ENCODE results near the gene RFESD. TPM values are rescaled to one million over a fixed set of nuclear protein-coding genes. Genes with fewer than 3 reads are reported as not detected.
"Not testable (repeated sequence)": the region's sequence is repeated elsewhere in the genome, so short reads cannot be mapped to it uniquely, and the experiment has no call there.

RFESD gene
- total and polyA plus RNA-seq, 4 donors = 0.50 to 3.4 (median 1.0) TPM

DNA sequence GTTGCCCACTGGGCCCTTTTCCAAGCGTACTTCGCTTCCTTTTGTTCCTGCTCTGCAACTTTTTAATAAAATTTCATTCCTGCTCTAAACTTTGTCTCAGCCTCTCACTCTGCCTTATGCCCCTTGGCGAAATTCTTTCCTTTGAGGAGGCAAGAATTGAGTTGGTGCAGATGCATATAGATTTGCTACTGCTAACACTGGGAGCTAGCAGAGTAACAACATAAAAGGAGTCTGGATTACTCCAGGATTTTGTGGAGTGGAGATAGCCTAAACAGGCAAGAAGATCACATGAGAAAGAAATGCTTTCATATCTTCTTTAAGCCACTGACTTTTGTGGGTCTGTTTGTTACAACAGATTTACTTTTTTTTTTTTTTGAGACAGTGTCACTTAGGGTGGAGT, 12.9 kb upstream of the RFESD start:
- DNase-seq (no peak), ATAC-seq (ENCODE audit: low FRiP score) (no peak)
- 93 to 98% methylated on average over 3 of the region's 3 CpGs for WGBS, 2 donors
- Histone ChIP-seq H3K4me3 (ENCODE audit: low read length in 2 of 2) (no peak overlapping the region), H3K4me1 (ENCODE audit: control insufficient read depth in 1 of 2, insufficient read depth in 2 of 2, low read length in 2 of 2) (no peaks in the 10 kb centered on the region), H3K9me3 (ENCODE audit: control insufficient read depth, low read length) (no peaks in the 10 kb centered on the region), H3K36me3 (ENCODE audit: control insufficient read depth in 1 of 2, insufficient read depth in 2 of 2, low read length in 1 of 2) (no peaks in the 10 kb centered on the region), H3K27ac (ENCODE audit: low read depth in 1 of 2, low read length in 2 of 2) (no peak overlapping the region), H3K27me3 (ENCODE audit: control insufficient read depth in 1 of 2, insufficient read depth in 2 of 2, low read length in 1 of 2) (no peaks in the 10 kb centered on the region)
- intact Hi-C loops (cut with DNase I) = no loop called here

DNA sequence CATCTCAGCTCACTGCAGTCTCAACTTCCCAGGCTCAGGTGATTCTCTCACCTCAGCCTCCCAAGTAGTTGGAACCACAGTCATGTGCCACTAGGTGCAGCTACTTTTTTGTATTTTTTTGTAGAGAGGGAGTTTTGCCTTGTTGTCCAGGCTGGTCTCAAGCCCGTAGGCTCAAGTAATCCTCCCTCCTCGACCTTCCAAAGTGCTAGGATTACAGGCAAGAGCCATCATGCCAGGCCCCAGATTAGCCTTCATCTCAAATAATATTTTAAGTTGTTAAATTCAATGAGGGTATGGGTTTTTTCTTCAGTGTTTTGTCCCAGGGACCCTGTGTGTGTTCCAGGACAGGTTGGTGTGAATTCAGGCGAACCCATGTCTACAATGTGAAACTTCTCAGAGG, 12.5 kb upstream of the RFESD start:
- H3K9me3 ChIP-seq (ENCODE audit: control insufficient read depth, low read length) = no peaks in the 10 kb centered on the region
- no peak overlapping the region for H3K4me3 ChIP-seq (ENCODE audit: low read length in 2 of 2)
- WGBS, 2 donors = 94 to 95% methylated on average over 3 of the region's 3 CpGs
- no peaks in the 10 kb centered on the region for H3K4me1 ChIP-seq (ENCODE audit: control insufficient read depth in 1 of 2, insufficient read depth in 2 of 2, low read length in 2 of 2)
- no peaks in the 10 kb centered on the region for H3K36me3 ChIP-seq (ENCODE audit: control insufficient read depth in 1 of 2, insufficient read depth in 2 of 2, low read length in 1 of 2)
- no peaks in the 10 kb centered on the region for H3K27me3 ChIP-seq (ENCODE audit: control insufficient read depth in 1 of 2, insufficient read depth in 2 of 2, low read length in 1 of 2)
- DNase-seq (no peak), ATAC-seq (ENCODE audit: low FRiP score) (no peak)
- intact Hi-C loops (cut with DNase I) = no loop called here
- H3K27ac ChIP-seq (ENCODE audit: low read depth in 1 of 2, low read length in 2 of 2) = no peak overlapping the region

DNA sequence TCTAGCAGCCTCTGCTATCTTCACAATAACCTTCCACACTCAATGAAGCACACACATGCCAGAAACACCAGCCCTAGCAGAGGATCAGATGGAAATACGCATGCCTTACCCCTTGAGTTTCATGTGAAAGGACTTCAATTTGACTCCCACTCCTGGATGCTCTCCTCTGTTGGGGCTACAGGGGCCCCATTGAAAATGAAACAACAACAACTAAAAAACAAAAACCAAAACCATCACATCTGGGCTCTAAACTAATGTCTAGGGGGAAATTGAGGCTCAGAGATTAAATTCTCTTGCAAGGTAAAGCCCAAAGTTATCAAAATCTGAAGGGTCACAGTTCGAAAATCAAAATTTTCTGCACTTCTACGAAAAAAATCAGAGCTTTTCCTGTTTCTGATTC, 7.9 kb upstream of the RFESD start:
- no peak for ATAC-seq (ENCODE audit: low FRiP score)
- no peak overlapping the region for H3K4me3 ChIP-seq (ENCODE audit: low read length in 2 of 2)
- H3K27me3 ChIP-seq (ENCODE audit: control insufficient read depth in 1 of 2, insufficient read depth in 2 of 2, low read length in 1 of 2) = no peaks in the 10 kb centered on the region
- peaks cover 2% of the 10 kb centered on the region for H3K9me3 ChIP-seq (ENCODE audit: control insufficient read depth, low read length)
- 78 to 85% methylated on average over 3 of the region's 3 CpGs for WGBS, 2 donors
- H3K27ac ChIP-seq (ENCODE audit: low read depth in 1 of 2, low read length in 2 of 2) = no peak overlapping the region
- no peak for DNase-seq
- intact Hi-C loops (cut with DNase I) = no loop called here
- H3K4me1 ChIP-seq (ENCODE audit: control insufficient read depth in 1 of 2, insufficient read depth in 2 of 2, low read length in 2 of 2) = no peaks in the 10 kb centered on the region
- H3K36me3 ChIP-seq (ENCODE audit: control insufficient read depth in 1 of 2, insufficient read depth in 2 of 2, low read length in 1 of 2) = no peaks in the 10 kb centered on the region

DNA sequence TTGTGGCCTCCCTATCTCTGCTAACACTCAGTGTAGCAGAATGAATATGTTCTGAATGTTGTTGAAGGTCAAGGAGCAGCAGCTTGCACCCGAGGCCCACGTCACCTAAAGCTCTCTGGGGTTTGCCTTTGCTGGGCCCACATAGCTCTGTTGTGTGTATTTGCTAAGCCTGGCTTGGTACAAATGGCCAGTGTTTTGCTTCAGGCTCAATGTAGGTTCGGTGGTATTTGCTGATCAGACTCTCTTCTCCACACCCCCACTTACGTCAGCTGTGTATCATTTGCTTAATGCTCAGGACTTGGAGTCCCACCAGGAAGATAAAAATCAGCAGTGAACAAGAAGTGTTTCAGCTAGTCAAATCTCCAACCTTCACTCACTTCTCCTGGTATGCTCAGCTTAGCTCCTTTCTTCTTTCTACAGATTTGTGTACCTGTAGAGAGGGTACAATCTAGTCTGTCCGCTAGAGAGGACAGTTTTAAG, 4.8 kb upstream of the RFESD start:
- DNase-seq = no peak
- no peaks in the 10 kb centered on the region for H3K27me3 ChIP-seq (ENCODE audit: control insufficient read depth in 1 of 2, insufficient read depth in 2 of 2, low read length in 1 of 2)

DNA sequence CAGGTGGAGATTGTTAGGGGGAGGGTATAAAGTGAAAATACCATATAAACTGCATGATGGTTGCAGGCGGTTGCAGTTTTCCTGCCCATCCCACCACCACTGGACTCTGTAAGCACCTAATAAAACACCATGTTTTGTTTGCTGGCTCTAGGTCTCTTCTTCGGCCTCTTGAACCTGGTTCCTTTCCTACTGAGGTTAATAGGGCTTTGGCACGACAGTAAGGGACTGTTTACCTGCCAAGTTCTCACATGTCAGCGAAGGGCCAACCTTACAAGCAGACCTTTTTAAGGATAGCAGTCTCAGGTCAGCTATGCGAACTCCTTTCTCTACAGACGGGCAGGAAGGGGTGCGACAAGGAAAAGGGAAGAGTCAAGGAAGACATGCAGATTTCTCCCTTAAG, 3.4 kb upstream of the RFESD start:
- Histone ChIP-seq H3K4me1 (ENCODE audit: control insufficient read depth in 1 of 2, insufficient read depth in 2 of 2, low read length in 2 of 2) (no peaks in the 10 kb centered on the region), H3K9me3 (ENCODE audit: control insufficient read depth, low read length) (peaks cover 2% of the 10 kb centered on the region), H3K27me3 (ENCODE audit: control insufficient read depth in 1 of 2, insufficient read depth in 2 of 2, low read length in 1 of 2) (no peaks in the 10 kb centered on the region), H3K27ac (ENCODE audit: low read depth in 1 of 2, low read length in 2 of 2) (no peak overlapping the region), H3K36me3 (ENCODE audit: control insufficient read depth in 1 of 2, insufficient read depth in 2 of 2, low read length in 1 of 2) (no peaks in the 10 kb centered on the region), H3K4me3 (ENCODE audit: low read length in 2 of 2) (no peak overlapping the region)
- intact Hi-C loops (cut with DNase I) = no loop called here
- ATAC-seq (ENCODE audit: low FRiP score) (no peak), DNase-seq (no peak)
- WGBS, 2 donors = 91 to 93% methylated on average over 7 of the region's 7 CpGs

More for the DNA sequence above, 4.8 kb upstream of the RFESD start:
- Histone ChIP-seq H3K4me1 (ENCODE audit: control insufficient read depth in 1 of 2, insufficient read depth in 2 of 2, low read length in 2 of 2) (no peaks in the 10 kb centered on the region), H3K9me3 (ENCODE audit: control insufficient read depth, low read length) (peaks cover 2% of the 10 kb centered on the region), H3K4me3 (ENCODE audit: low read length in 2 of 2) (no peak overlapping the region), H3K27ac (ENCODE audit: low read depth in 1 of 2, low read length in 2 of 2) (peak overlapping the region in 1 of 2 donors; percentile 10), H3K36me3 (ENCODE audit: control insufficient read depth in 1 of 2, insufficient read depth in 2 of 2, low read length in 1 of 2) (no peaks in the 10 kb centered on the region)
- intact Hi-C loops (cut with DNase I) = no loop called here
- WGBS, 2 donors = 64 to 75% methylated on average over 5 of the region's 5 CpGs
- ATAC-seq (ENCODE audit: low FRiP score) = no peak

DNA sequence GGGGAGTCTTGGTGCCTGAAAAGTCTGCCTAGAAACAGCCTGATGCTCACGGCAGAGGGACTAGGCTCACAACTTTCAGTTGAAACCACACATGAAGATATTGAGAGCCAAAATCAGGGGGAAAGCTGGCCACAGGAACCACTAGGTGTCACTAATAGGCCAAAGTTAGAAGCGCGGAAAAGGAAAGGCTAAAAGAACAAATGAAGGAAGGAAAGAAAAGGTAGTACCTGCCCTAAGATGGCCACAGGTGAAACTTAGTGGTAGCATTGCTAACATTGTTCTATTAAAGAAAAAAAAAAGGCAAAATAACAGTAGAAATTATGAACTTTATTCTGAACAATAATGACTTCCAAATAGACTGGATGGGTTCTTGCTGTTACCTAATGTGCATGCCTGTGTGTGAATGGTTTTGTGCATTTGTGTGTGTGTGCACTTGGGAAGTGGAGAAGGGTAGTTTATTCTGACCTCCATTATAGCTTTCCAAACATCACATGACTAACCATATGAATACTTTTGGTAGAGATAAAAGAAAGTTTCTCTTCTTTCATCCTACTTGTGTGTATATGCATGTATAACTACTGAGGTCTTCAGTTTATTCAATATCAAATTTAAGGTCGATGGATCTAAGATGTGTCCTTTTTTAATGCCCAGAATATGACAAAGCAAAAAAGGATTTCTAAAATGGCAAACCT, 2.1 kb upstream of the RFESD start:
- no peaks in the 10 kb centered on the region for H3K27me3 ChIP-seq (ENCODE audit: control insufficient read depth in 1 of 2, insufficient read depth in 2 of 2, low read length in 1 of 2)
- DNase-seq = no peak
- ATAC-seq (ENCODE audit: low FRiP score) = no peak
- H3K9me3 ChIP-seq (ENCODE audit: control insufficient read depth, low read length) = peaks cover 2% of the 10 kb centered on the region
- no peak overlapping the region for H3K27ac ChIP-seq (ENCODE audit: low read depth in 1 of 2, low read length in 2 of 2)
- 10 to 11% methylated on average over 4 of the region's 4 CpGs for WGBS, 2 donors
- intact Hi-C loops (cut with DNase I) = loop anchor here in 1 of 2 donors (5.0 kb wide), 1 partner anchor 203 kb away; no protein-coding TSS in a partner anchor
- no peak overlapping the region for H3K4me3 ChIP-seq (ENCODE audit: low read length in 2 of 2)
- H3K36me3 ChIP-seq (ENCODE audit: control insufficient read depth in 1 of 2, insufficient read depth in 2 of 2, low read length in 1 of 2) = no peaks in the 10 kb centered on the region
- H3K4me1 ChIP-seq (ENCODE audit: control insufficient read depth in 1 of 2, insufficient read depth in 2 of 2, low read length in 2 of 2) = no peaks in the 10 kb centered on the region

DNA sequence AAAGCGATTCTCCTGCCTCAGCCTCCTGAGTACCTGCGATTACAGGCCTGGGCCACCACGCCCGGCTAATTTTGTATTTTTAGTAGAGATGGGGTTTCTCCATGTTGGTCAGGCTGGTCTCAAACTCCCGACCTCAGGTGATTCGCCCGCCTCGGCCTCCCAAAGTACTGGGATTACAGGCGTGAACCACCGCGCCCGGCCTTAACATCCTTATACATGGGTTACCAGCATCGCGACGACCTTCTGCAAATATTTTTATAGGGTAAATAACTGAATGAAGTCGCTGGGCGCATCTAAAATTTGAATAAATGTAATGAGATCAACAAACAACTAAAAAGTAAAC, 380 bp upstream of the RFESD start:
- 83 to 86% methylated on average over 17 of the region's 17 CpGs for WGBS, 2 donors
- ATAC-seq (ENCODE audit: low FRiP score); H3K9me3 ChIP-seq (ENCODE audit: control insufficient read depth, low read length); H3K27ac ChIP-seq (ENCODE audit: low read depth in 1 of 2, low read length in 2 of 2); DNase-seq; H3K4me3 ChIP-seq (ENCODE audit: low read length in 2 of 2); H3K27me3 ChIP-seq (ENCODE audit: control insufficient read depth in 1 of 2, insufficient read depth in 2 of 2, low read length in 1 of 2); H3K4me1 ChIP-seq (ENCODE audit: control insufficient read depth in 1 of 2, insufficient read depth in 2 of 2, low read length in 2 of 2); H3K36me3 ChIP-seq (ENCODE audit: control insufficient read depth in 1 of 2, insufficient read depth in 2 of 2, low read length in 1 of 2): not testable (repeated sequence)
- intact Hi-C loops (cut with DNase I) = loop anchor here in 1 of 2 donors (5.0 kb wide), 1 partner anchor 201 kb away; no protein-coding TSS in a partner anchor

DNA sequence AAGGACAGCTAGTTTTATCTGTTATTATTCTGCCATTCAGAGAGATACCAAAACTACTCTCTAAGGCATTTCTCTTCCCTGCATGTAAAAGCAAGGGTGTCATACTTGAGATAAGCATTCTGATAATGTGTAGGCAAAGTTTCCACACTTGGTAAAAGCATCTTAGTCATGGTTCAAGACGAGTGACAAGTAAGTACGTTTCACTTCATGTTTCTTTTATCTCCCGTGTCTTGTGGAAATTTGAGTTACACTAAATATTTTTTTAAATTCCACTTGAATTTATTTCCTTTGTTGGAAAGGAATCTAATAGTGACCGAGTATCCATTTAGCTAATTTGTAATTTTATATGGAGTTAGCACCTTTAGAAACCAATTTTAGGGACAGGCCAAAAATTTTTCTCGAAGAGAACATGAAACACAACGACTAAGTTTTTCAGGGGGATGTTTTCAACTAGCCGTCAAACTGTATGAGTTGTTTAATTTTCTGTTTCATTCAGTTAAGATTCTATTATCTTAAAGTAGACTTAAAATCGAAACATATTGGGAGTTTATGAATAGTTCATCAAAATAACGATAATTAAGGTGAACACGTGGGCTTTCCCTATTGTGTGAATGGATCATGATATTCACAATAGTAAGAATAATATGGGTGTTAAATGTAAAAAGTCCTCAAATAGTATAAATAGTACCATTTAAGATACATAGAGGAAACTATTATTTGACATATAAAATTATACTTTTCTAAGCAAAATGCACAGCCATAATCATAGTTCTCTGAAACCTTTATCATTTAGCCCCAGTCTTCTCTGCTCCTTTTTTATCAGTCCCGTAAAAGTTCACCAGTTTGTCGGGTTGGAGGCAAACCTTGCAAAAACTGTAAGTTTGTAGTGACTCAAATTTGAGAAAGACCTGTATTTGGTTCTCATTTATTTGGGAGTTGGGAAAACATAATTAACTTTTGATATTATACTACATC, 1.6 kb downstream of the RFESD start:
- DNase-seq = no peak
- no peaks in the 10 kb centered on the region for H3K9me3 ChIP-seq (ENCODE audit: control insufficient read depth, low read length)
- no peaks in the 10 kb centered on the region for H3K4me1 ChIP-seq (ENCODE audit: control insufficient read depth in 1 of 2, insufficient read depth in 2 of 2, low read length in 2 of 2)
- H3K27ac ChIP-seq (ENCODE audit: low read depth in 1 of 2, low read length in 2 of 2) = no peak overlapping the region
- H3K36me3 ChIP-seq (ENCODE audit: control insufficient read depth in 1 of 2, insufficient read depth in 2 of 2, low read length in 1 of 2) = no peaks in the 10 kb centered on the region
- 82 to 85% methylated on average over 12 of the region's 12 CpGs for WGBS, 2 donors
- intact Hi-C loops (cut with DNase I) = loop anchor here in 1 of 2 donors (5.0 kb wide), 1 partner anchor 199 kb away; no protein-coding TSS in a partner anchor
- H3K4me3 ChIP-seq (ENCODE audit: low read length in 2 of 2) = no peak overlapping the region
- H3K27me3 ChIP-seq (ENCODE audit: control insufficient read depth in 1 of 2, insufficient read depth in 2 of 2, low read length in 1 of 2) = no peaks in the 10 kb centered on the region
- no peak for ATAC-seq (ENCODE audit: low FRiP score)
